HL-60 (cell line): ENCODE results near the gene MPPED1.

ENCODE experiments used
- DNase-seq, 2 experiments: peaks; one replicate each; pipeline ENCODE4 v3.0.0-alpha.2; 2010 to 2020; ENCODE audit warnings: low read depth in 1 of 2, low spot score in 1 of 2
- H3K27ac ChIP-seq: fragments of 250-450 bp; sonication (Bioruptor Pico); replicated peaks from 2 replicates; pipeline ENCODE4 v1.5.1; 2020; ENCODE audit warnings: mild to moderate bottlenecking, moderate library complexity
- H3K27me3 ChIP-seq: fragments of 250-450 bp; sonication (Bioruptor Pico); 2 replicates; pipeline ENCODE4 v1.5.1; 2021; ENCODE audit warnings: mild to moderate bottlenecking, moderate library complexity; ENCODE audit not compliant: insufficient read depth, poor library complexity, severe bottlenecking
- H3K4me3 ChIP-seq: replicated peaks from 2 replicates; pipeline ENCODE4 v1.5.1; 2011; ENCODE audit warnings: mild to moderate bottlenecking, control low read depth, low read length; ENCODE audit not compliant: insufficient read depth
- CTCF ChIP-seq: IDR thresholded peaks from one replicate; pipeline ENCODE4 v1.5.1; 2011; ENCODE audit warnings: low read length, control low read depth, inconsistent platforms; ENCODE audit not compliant: insufficient read depth
- GABPA ChIP-seq: IDR thresholded peaks from 2 replicates; pipeline ENCODE4 v1.6.1; 2012; ENCODE audit warnings: low read depth
- POLR2AphosphoS5 ChIP-seq: IDR thresholded peaks from 2 replicates; pipeline ENCODE4 v1.6.1; 2012; ENCODE audit warnings: low read depth
- SPI1 ChIP-seq: IDR thresholded peaks from 2 replicates; pipeline ENCODE4 v1.6.1; 2012; ENCODE audit warnings: low read depth, mild to moderate bottlenecking, borderline replicate concordance
- TF ChIP-seq, protein P1 (sequence below): IDR thresholded peaks from 2 replicates; pipeline ENCODE4 v1.6.1; 2012; ENCODE audit warnings: low read depth; ENCODE audit not compliant: insufficient replicate concordance

The MPPED1 gene

GRCh38 chr22:43398910-43399309 is 12.9 kb upstream of the MPPED1 start:
- no peak for TF ChIP-seq POLR2AphosphoS5
- no peak for TF ChIP-seq SPI1
- TF ChIP-seq GABPA = no peak
- TF ChIP-seq, protein P1, sequence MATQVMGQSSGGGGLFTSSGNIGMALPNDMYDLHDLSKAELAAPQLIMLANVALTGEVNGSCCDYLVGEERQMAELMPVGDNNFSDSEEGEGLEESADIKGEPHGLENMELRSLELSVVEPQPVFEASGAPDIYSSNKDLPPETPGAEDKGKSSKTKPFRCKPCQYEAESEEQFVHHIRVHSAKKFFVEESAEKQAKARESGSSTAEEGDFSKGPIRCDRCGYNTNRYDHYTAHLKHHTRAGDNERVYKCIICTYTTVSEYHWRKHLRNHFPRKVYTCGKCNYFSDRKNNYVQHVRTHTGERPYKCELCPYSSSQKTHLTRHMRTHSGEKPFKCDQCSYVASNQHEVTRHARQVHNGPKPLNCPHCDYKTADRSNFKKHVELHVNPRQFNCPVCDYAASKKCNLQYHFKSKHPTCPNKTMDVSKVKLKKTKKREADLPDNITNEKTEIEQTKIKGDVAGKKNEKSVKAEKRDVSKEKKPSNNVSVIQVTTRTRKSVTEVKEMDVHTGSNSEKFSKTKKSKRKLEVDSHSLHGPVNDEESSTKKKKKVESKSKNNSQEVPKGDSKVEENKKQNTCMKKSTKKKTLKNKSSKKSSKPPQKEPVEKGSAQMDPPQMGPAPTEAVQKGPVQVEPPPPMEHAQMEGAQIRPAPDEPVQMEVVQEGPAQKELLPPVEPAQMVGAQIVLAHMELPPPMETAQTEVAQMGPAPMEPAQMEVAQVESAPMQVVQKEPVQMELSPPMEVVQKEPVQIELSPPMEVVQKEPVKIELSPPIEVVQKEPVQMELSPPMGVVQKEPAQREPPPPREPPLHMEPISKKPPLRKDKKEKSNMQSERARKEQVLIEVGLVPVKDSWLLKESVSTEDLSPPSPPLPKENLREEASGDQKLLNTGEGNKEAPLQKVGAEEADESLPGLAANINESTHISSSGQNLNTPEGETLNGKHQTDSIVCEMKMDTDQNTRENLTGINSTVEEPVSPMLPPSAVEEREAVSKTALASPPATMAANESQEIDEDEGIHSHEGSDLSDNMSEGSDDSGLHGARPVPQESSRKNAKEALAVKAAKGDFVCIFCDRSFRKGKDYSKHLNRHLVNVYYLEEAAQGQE = no peak
- TF ChIP-seq CTCF = no peak
- no peaks in the 10 kb centered on the region for H3K27me3 ChIP-seq
- H3K27ac ChIP-seq = no peak overlapping the region
- H3K4me3 ChIP-seq = no peak overlapping the region
- no peak for DNase-seq

DNA sequence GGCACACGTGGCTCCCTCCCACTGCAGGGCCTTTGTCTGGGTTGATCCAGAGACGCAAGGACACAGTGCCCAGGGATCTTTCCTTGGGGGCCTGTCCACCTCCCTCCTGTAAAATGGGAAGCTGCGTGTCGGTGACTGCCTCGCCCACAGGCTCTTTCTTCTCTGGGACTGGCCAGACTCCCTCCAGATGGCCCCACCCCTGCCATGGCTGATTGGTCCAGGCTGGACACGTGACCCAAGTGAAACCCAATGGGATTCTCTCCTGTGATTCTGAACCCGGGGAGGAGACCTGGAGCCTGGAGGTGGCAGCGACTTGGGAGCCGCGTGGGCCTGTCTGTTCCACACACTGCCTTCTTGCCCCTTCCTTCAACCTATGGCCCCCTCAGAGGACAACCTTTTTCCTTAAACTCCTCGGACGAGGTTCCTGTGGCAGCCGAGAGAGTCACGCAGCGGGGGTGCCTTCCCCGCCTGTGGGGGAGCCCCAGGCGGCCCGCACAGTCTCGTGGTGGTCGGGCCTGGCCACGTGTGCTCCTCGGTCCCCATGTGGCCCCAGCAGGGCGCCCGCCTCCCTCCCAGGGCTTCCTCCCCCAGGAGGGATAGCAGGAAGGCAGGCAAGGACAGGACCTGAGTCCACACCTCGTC is 12.4 kb upstream of the MPPED1 start:
- no peak for DNase-seq
- Histone ChIP-seq H3K27me3 (no peaks in the 10 kb centered on the region), H3K4me3 (no peak overlapping the region)

GRCh38 chr22:43399980-43400358 is 11.8 kb upstream of the MPPED1 start:
- Histone ChIP-seq H3K27ac (no peak overlapping the region), H3K4me3 (no peak overlapping the region), H3K27me3 (no peaks in the 10 kb centered on the region)
- no peak for TF ChIP-seq GABPA
- no peak for DNase-seq

More for the DNA sequence above, 12.4 kb upstream of the MPPED1 start:
- H3K27ac ChIP-seq = no peak overlapping the region
- TF ChIP-seq, protein P1 = no peak
- TF ChIP-seq POLR2AphosphoS5 (no peak), SPI1 (no peak), GABPA (no peak), CTCF (no peak)

DNA sequence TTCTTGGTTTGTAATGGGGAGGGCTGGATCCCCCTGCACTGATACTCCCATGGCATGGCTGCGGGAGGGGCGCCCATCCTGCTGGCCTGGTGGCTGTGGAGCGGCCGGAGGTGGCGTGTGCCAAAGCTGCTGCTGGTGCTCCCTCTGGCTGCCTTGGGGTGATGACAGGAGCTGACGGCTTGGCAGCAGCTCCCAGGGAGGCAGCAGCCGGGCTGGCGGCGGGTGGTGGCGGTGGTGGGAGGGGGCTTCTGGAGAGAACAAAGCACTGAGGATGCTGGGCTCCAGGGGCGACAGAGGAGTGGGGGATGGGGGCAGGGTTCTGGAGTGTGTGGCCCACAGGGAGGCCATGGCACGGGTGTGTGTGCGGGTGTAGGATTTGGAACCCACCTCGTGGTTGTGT is 11.4 kb upstream of the MPPED1 start:
- DNase-seq = no peak
- Histone ChIP-seq H3K27me3 (no peaks in the 10 kb centered on the region), H3K4me3 (no peak overlapping the region), H3K27ac (no peak overlapping the region)
- TF ChIP-seq SPI1 (no peak), CTCF (no peak), POLR2AphosphoS5 (no peak), GABPA (no peak)
- TF ChIP-seq, protein P1 = no peak
